ENCODE results near the gene HNRNPC. TPM values are rescaled to one million over a fixed set of nuclear protein-coding genes. Genes with fewer than 3 reads are reported as not detected.
"Not testable (repeated sequence)": the region's sequence is repeated elsewhere in the genome, so short reads cannot be mapped to it uniquely, and the experiment has no call there.

Gene HNRNPC
- total RNA-seq, 1 donor from 2014 or later = 162 TPM

DNA sequence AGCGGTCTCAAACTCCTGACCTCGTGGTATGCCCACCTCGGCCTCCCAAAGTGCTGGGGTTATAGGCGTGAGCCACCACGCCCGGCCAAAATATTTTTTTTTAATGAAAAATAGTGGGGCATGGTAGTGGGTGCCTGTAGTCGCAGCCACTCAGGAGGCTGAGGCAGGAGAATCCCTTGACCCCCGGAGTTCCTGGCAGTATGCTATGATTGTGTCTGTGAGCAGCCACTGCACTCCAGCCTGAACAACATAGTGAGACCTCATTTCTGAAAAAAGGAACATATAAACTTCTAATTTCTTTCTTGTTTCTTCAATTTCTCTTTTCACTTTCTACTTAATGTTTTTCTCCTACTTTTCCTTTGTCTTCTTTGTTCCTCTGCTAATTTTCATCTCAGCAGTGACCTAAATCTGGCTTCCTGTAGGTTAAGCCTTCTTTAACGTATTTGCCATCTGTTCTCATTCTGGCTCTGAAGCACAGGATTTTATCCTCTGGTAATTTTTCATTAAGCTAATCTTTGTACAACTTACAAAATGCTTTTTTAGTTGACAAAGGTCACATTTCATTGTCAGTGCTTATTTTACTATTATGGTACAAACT is 6.1 kb upstream of the HNRNPC start:
- DNase-seq (ENCODE audit: low spot score) (no peak), ATAC-seq (no peak)

DNA sequence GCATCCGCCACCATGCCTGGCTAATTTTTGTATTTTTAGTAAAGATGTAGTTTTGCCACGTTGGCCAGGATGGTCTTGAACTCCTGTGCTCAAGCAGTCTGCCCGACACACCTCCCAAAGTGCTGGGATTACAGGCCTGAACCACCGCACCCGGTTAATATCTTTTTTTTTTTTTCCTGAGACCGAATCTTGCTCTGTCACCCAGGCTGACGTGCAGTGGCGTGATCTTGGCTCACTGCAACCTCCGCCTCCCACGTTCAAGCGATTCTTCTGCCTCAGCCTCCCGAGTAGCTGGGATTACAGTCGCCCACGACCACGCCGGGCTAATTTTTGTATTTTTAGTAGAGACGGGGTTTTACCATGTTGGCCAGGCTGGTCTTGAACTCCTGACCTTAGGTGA is 3.4 kb upstream of the HNRNPC start:
- not testable (repeated sequence) for DNase-seq (ENCODE audit: low spot score)

DNA sequence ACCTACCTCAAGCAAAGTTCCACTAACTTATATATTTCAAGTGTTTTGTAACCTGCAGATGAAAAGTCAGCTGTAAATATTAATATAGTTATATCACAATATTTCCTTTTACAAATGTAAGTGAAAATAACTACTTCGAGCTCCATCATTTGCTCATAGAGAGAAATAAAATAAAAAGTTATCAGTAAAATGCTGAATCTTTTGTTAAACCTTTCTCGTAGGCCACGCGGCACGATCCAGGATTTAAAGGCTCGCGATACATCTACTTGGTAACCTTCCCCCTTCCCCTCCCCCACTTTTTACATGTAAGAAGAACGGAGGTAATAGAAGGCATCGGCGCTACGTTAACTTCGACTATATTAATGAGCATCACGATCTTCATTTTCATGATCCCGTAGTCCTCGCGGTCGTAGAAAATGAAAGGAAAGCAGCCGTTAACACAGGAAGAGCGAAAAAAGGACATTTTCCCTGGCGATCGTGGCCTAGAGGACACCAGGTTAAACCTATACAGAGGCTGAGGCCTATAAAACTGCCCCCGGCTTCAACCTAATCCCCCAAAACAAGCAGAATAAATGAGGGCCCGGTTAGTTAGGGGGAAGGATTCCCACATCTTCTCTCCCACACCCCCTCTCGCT is 508 bp downstream of the HNRNPC start:
- DNase-seq (ENCODE audit: low spot score) = no peak
- no peak for ATAC-seq

More for the DNA sequence above, 3.4 kb upstream of the HNRNPC start:
- not testable (repeated sequence) for ATAC-seq

DNA sequence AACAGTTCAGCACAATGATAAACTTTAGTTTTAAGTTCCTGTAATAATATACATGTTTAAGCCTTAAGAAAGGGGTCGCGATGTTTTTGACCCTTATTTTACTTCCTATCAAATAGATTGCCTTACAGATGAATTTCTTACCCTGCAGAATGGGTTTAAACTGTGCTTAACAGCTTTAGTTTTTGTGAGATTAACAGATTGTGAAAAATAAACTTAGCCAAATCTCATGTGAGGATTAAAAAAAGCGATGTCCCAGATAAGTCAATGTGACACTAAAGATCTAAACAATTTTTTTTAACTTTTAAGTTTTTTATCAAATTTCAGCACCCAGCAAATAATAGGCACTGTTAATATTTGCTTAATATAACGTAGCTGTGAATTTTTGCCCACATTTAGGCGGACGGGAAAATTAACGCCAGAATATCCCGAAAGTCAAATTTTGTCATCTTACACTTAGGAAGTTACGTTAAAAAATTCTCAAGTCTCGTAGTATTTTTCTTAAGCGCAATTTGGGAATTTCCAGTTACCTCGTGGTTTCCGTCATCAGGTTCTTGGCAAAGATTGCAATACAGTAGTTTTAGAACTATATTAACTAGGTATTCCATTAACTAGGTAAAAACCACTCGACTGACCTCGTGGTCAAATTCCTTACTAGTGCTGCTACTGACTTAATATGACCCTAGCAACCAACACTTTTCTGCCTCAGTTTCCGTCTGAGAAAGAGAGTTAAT is 1.2 kb downstream of the HNRNPC start:
- DNase-seq (ENCODE audit: low spot score) = no peak
- ATAC-seq = no peak

DNA sequence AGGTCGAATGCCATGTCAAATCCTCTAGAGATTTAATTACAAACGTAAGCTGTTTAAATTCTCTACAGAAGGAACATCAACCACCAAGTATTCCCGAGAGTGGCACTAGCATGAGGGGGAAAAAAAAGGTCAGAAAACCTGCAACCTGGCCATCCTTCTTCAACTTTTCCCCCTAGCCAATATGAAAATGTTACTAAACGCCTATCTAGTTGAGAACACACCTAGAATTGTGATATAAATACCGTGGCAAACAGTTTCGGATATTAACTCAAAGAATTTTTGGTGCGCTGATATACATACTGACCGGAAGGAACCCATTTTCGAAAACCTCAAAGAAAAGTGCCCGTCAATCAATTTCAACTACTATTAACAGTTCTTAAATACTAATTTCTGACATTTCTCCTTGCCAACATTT is 1.8 kb downstream of the HNRNPC start:
- no peak for DNase-seq (ENCODE audit: low spot score)
- ATAC-seq = no peak

DNA sequence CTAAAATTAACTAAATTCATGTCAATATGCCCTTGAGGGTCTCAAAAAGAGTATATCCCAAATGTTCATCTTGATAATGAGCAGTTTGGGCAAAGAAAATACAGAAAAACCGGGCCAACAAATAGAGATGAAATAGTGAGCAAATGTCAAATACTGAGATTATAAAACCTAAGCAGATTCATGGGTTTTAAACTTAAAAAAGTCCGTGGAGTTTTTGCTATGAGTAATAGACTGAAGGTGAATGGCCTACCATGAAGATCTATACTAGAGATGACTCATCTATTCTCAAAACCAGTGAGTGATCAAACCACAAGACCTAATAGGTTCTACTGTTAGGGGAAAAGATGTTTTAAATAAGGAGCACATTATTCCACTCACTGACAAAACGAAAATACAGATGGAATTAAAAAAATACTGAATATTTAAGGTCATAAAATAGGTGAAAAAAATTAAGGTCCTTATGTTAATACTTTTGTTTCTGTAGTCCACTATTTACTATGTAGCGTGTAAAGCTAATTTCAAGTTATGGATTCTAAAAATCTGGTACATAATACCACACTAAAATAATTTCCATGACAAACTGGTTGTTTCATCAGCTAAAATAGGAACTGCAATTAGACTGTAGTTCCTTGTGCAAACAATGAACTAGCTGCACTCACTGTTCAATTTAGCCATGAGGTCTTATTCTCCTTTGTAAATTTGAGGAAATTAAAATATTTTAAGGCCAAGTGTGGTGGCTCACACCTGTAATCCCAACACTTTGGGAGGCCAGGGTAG is 5.0 kb downstream of the HNRNPC start:
- no peak for DNase-seq (ENCODE audit: low spot score)
- peak; percentile 8 for ATAC-seq

DNA sequence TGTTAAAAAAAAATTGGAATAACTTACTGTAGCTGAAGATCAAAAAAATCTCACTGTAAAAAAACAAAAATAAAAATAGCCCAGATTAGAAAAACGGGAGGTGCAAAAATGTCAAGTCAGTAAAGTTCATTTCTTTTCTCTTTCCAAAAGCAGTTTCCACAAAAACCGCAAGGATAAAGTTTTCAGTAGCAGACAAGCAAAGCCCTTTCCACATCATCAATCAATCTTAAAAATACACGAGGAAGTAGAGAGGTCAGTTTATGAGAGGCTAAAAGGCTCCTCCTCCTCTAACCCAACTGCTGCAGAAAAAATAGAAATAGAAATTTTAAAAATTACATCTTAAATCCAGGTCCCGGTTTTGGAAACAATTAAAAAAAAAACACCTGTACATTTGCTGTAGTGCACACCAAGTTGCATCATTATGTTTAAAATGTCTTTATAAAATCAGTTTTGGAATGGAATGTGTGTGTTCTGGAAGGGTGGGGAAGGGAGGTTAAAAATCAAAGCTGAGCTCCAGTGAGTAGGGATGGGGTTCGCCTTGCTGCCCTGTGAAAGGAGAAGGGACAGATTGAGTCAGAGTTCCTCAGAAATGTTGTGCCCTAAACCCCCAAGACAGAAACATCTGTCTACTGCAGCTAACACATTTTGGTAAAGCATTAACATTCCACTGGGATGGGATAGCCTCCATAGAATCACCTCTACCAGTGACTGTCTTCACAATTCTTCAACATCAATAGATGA is 5.8 kb downstream of the HNRNPC start:
- DNase-seq (ENCODE audit: low spot score) = no peak
- peak; percentile 11 for ATAC-seq

DNA sequence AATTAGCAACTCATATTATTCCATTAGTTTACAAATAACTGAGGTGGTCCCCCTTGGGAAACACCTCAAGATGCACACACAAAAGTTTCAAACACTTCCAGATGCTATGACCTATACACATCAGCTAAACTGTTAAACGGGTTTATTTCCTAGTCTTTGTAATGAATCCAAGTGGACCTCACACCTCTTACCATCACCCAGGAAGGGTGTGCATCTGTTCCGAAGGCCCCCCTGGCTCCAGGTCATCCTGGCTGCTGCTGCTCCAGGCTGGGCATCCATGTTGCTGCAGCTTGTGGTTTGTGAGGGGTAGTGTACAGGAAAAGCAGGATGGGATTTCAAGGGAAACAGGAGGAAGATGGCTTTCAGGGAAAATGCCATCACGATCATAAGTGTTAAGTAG is 6.8 kb downstream of the HNRNPC start:
- DNase-seq (ENCODE audit: low spot score) = no peak

DNA sequence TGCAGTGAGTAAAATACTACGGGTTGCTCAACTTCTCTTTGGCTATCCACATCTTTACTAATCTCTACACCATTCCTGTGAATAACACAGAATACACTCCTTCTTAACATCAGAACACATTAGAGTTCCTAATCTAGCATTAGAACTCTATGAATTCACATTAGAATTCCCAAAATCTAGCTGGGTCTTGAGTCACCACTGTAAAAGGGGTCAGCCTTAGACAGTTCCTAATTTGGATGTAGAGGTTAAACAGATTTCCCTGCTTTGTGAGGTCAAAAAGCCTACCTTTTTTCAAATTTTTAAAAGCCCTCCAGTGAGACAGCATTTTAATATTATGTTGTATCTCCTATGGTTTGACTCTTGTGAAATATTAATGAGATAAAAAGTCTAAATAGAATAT is 7.4 kb downstream of the HNRNPC start:
- ATAC-seq (no peak), DNase-seq (ENCODE audit: low spot score) (no peak)

More for the DNA sequence above, 6.8 kb downstream of the HNRNPC start:
- ATAC-seq = no peak

DNA sequence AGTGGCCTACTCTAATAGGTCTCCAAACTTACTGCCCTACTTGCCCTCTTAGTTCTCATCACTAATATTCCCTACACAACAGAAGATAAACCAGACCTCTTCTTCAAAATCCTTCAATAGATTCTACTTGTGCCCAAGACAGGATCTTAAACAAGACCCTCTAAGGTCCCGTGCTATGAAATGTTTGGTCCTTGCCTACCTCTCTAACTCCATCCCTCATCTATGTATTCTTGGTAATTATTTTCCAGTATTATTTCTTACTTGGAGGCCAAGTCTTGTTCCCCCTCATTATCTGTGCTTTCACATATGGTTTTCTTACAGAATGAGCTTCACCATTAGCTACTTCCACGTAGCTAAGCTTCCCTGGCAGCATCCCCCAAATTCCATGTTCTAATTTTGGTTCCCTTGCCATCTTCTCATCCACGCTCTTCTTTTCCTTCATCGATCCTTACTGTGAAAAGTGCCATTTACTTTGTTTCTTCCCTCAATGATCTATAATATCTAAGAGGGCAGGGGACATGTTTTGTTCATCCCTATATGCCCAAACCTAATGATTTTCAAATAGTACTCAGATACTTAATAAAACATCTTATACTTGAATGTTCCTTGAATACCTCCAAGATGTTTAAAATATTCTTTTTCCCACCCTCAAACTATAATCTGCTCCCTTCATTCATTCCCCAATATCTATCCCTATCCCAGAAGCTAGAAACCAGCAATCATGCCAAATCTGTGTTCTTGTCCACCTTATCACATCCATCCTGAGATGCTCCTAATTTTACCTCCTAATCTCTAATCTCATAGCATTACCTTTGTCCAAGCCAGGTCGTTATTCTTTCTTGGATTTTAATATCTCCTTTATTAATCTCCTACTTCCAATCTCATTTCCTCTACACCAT is 10.1 kb downstream of the HNRNPC start:
- DNase-seq (ENCODE audit: low spot score) (no peak), ATAC-seq (no peak)

DNA sequence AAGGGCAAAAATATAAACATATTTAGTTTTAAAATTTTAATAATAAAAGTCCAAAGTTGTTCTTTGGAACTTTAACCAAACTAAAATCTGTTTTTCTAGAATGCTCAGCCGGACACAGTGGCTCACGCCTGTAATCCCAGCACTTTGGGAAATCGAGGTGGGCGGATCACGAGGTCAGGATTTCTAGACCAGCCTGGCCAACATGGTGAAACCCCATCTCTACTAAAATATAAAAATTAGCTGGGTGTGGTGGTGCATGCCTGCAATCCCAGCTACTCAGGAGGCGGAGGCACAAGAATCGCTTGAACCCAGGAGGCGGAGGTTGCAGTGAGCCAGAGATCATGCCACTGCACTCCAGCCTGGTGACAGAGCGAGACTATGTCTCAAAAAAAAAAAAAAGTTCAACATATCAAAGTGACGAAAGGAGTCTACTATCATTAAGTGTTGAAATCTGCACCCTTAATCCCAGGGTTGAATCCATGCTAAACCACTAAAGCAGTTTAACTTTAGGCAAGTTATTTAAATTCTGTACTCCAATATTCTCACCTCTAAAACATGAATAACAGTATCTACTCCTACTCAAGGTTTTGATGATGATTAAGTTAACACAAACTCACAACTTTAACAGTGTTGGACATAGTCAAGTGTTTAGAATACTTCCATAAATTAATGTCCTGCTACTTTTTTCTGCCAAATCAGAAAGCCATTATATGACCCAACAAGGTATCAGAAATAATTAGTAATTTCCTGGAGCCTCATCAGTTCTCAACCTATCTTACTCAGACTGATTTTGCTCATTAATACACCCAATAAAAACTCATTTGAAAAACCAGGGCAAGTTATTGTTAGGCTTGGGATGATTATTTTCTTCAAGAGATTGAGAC is 11.0 kb downstream of the HNRNPC start:
- DNase-seq (ENCODE audit: low spot score) = no peak
- ATAC-seq = peak; percentile 41

DNA sequence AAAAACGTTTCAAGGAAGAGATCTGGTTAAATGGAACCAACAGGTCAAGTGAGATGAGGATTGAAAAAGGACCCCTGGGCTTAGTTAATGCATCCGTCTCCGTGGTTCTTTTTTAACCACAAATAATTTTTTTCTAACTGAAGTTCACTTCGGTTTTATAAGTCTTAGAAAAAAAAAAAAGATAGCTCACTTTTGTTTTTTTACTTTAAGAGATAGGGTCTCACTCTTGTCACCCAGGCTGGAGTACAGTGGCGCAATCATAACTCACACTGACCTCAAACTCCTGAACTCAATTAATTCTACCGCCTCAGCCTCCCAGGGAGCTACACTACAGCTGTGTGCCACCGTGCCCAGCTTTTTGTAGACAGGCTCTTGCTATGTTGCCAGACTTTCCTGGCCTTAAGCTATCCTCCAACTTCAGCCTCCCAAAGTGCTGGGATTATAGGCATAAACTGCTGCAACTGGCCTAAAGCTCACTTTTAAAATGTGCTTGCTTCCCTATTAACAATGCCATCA is 11.8 kb downstream of the HNRNPC start:
- ATAC-seq = peak; percentile 61

DNA sequence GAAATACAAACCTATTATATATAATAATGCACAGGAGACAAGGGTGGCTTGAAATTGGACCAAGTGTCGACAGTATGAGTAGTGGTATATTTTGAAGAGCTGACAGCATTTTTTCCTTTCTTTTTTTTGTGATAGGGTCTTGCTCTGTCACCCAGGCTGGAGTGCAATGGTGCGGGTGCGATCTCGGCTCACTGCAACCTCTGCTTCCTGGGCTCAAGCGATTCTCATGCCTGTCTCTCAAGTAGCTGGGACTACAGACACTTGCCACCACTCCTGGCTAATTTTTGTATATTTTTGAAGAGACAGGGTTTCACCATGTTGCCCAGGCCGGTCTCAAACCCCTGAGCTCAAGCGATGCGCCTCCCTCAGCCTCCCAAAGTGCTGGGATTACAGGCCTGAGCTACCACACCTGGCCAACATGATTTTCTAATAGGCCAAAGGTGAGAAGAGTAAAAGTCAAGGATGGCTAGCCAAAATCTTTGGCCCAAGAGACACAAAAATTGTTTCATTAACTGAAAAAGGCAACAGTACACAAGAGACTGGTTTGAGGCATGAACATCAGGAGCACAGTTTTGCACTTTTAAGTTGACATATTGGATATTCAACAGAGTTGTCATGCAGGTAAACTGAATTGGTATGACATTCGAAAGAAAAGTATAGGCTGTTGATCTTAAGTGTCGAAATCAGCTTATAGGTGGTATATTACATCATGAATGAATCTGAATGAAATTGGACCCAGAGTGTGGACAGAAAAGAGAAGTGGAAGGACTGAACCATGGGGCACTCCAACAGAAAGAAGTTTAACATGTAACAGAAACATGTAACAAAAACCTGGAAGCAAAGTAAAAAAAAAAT is 12.5 kb downstream of the HNRNPC start:
- DNase-seq (ENCODE audit: low spot score) = no peak
- ATAC-seq = peak; percentile 70

More for the DNA sequence above, 11.8 kb downstream of the HNRNPC start:
- no peak for DNase-seq (ENCODE audit: low spot score)

DNA sequence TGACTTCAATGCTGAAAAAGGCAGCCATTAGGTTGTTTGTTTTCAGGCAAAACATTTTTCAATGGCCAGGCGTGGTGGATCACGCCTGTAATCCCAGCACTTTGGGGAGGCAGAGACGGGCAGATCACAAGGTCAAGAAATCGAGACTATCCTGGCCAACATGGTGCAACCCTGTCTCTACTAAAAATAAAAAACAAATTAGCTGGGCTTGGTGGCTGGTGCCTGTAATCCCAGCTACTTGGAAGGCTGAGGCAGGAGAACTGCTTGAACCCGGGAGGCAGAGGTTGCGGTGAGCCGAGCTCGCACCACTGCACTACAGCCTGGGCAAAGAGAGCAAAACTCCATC is 13.2 kb downstream of the HNRNPC start:
- not testable (repeated sequence) for DNase-seq (ENCODE audit: low spot score); ATAC-seq

DNA sequence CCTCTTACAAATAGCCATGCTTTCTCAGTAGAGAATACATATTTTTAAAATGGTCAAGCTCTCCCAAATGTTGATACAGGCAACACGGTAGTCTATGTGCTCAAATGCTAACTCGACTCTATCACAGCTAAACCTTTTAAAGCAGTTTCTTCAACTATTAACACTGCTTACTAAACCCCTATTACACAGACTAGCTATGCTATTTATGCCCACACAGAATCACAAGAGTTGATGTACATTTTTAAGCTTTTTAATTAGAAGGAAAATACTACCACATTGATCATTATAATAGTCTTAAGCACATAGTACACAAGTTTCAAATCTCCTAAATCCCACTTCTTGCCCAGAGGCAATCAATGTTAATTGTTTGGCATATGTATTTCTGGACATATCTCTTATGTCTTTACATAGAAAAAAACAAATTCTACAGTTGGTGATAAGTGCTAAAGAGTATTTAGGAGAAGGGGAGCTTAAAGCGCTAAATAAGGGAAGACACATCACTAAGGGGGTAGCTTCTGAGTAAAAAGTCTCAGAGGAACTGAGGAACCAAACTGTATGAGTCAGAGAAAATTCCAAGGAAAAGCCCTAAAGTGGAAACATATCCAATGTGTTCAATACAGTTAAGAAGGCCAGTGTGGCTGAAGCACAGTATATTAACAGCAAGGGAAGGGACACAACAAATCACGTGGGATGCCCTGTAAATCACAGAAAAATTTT is 13.7 kb downstream of the HNRNPC start:
- no peak for ATAC-seq
- DNase-seq (ENCODE audit: low spot score) = no peak

DNA sequence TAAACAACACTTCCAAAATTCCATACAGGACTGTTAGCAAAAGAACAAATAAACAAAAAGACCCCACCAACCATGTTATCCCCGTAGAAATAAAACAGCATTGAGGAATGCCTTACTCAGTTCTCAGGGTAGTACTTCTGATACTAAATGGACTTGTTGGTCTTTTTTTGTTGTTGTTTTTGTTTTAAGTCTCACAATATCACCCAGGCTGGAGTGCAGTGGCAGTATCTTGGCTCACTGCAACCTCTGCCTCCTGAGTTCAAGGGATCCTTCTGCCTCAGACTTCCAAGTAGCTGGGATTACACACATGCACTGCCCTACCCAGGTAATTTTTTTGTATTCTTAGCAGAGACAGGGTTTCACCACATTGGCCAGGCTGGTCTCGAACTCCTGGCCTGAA is 17.1 kb downstream of the HNRNPC start:
- ATAC-seq (no peak), DNase-seq (ENCODE audit: low spot score) (no peak)

DNA sequence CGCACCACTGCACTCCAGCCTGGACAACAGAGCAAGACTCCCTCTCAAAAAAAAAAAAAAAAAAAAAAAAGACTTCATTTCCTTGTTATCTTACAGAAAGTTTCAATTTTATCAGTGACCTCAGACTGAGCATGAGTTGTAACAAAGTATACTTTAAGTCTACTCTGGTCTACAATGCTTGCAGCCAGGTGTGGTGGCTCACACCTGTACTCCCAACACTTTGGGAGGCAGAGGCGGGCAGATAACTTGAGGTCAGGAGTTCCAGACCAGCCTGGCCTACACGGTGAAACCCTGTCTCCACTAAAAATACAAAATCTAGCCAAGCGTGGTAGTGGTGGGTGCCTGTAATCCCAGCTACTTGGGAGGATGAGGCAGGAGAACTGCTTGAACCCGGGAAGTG is 18.0 kb downstream of the HNRNPC start:
- ATAC-seq (no peak), DNase-seq (ENCODE audit: low spot score) (no peak)
